Hippocampal formation (tissue), 2 donors: ENCODE measurements around the gene SLC25A1.
"Not testable (repeated sequence)": the region's sequence is repeated elsewhere in the genome, so short reads cannot be mapped to it uniquely, and the experiment has no call there.

ENCODE experiments used
- DNase-seq, 2 donors: peaks; one replicate each; lab custom pipeline; 2025; lab: John Stamatoyannopoulos, UW

The SLC25A1 gene

GRCh38 chr22:19166421-19166820 lies 12.1 kb downstream of the SLC25A1 start:
- no peak for DNase-seq

GRCh38 chr22:19164425-19164824 lies 14.1 kb downstream of the SLC25A1 start:
- no peak for DNase-seq

GRCh38 chr22:19158649-19159048 lies 19.9 kb downstream of the SLC25A1 start:
- not testable (repeated sequence) for DNase-seq

GRCh38 chr22:19156109-19156508 lies 22.4 kb downstream of the SLC25A1 start:
- not testable (repeated sequence) for DNase-seq

- no peak for DNase-seq
These were observed 25.3 kb downstream of the SLC25A1 start for GRCh38 chr22:19152942-19153883.

DNA sequence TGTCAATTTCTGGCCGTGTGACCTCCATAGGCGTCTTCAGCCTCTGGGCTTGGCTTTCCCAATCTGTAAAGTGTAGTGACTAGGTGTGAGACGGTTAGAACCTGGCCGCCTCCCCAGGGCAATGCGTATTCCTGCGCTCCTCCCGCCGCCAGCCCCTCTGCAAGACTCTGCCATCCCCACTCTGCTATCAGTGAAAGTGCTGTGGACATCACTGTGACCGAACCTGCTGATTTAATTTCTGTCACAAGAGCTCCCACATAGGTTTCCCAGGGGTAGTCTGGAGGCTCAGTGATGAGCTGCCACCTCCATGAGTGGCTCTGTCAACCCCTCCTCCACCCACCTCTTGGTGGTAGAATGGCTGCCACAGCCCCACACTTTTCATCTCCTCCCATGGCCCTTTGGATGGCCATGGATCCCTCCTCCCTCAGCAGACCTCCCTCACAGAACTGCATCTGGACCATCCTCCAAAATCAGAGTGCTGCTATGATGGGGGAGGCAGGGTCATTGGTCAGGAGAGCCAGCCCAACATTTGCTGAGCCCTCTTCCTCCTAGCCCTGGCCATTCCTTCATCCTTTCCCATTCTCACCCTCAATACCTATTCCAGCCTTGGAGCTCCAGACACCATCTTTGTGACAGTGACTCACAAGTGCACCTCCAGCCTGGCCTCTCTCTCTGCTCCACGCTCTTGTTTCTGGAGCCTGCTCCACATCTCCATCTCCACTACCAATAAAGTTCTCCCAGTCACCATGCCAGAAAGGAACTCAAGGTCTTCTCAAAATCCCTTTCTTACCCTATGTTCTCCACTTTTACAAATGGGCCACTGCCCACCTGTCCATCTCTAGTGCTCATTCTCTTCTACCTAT lies 27.0 kb downstream of the SLC25A1 start:
- no peak for DNase-seq

GRCh38 chr22:19150482-19151328 lies 27.8 kb downstream of the SLC25A1 start:
- no peak for DNase-seq

GRCh38 chr22:19149991-19150390 lies 28.5 kb downstream of the SLC25A1 start, which contains the start of gene GSC2:
TSS of gene GSC2 (minus strand) at chr22:19150292. CDS start at chr22:19150283, 9 bp downstream.
- no peak for DNase-seq

DNA sequence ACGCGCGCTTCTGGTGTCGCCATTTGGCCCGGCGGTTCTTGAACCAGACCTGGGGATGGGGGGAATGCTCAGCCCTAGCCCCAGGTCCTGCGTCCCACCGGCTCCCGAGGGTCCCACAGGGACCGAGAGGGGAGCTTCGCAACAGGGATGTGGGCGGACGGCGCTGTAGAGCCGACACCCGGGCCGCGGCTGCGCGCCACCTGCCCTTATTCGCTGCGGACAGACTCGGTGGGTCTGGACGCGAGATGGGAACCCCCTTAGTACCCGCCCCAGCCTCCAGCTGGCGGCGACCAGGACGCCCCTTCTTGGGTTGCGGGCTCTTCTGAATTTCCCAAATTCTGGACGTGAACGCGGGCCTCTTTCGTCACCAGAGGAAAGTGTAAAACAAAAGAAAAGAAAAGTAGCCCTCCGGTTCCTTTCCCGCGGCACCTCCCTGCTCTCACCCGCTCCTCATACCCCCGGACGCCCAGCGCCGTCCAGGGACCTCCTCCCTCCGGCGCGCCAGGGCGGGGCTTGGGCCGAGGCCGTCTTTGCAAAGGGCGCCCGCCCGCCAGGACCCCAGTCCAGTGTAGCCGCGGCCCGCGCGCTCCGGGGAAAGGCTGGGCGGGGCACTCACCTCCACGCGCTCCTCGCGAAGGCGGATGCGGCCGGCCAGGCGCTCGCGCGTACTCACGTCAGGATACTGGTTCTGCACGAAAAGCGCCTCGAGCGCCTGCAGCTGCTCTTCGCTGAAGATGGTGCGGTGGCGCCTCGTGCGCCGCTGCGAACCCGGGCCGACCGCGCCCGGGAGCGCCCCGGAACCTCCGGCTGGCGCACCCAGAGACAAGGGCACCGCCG lies 29.3 kb downstream of the SLC25A1 start:
- no peak for DNase-seq

DNA sequence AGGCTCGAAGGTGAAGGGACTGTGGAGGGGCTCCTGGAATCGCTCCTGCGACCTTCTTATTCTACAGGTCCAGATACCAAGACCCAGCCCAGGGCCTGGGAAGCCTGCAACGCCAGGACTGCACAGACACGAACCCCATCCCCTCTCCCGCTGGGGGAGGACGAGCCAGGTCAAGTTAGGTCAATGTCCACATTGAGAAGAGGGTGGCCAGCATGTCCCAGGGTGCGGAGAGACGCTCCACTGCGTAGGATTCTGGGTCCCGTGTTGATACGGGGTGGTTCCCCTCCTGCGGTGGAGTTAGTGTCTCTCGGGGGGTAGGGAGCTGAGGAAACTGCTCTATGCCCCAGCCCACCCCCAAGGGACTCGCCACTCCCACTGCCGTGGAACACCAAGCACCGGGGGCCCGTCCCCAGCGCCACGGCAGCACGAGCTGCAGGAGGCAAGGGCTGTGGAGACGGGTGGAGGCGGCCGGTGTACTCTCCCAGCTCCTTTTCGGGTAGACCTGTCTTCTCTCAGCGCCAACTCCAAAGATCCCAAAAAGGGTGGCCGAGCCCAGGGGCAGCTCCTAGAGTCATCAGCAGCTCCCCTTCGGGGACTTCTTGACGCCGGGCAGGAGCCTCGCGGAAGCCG lies 30.0 kb downstream of the SLC25A1 start:
- no peak for DNase-seq

DNA sequence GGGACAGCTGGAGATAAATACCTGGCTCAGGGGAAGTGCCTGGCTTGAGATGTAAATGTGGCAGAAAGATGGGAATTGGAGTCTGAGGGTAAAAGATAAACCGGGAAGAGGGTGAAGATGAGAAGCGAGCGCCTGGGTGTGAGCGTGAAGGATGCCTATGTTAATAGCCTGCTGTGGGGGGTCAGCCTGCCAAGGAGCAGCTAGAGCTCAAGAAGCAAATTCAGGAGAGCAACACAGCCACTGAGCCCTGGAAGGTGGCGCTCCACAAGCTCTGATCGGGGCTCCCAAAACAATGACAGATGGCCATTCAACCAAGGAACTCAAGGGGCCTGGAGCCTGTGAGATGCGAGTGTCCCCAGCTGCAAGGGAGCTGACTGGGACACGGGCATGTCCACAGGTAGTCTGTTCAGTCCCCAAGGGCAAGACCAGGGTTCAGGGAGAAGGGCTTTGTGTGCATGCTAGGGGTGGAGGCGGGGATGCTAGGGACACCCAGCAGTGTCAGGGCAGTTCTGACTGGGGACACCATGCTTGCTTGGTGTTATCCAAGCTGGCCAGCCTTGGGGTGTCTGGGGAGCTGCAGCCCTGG lies 31.2 kb downstream of the SLC25A1 start:
- DNase-seq, result no peak

GRCh38 chr22:19146215-19146968 lies 32.1 kb downstream of the SLC25A1 start:
- DNase-seq, result no peak

DNA sequence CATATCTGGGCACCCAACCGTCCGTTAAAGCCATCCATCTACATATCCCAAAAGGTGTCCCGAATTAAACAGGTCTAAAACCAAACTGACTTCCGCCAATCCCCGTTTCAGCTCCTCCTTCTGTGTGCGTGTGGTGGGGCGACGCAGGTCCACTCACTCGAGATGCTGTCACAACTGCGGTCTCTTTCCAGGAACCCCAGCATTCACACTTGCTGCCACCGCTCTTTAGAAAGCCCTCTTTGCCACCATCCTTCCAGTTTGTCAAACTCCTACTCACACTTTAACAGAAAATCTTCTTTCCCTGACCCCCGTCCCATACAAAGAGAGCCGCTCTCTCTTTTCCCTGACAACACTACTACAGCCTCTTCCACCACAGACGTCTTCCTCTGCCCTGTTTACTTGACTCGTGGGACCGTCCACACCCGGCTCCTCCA lies 34.6 kb downstream of the SLC25A1 start:
- DNase-seq, result no peak

DNA sequence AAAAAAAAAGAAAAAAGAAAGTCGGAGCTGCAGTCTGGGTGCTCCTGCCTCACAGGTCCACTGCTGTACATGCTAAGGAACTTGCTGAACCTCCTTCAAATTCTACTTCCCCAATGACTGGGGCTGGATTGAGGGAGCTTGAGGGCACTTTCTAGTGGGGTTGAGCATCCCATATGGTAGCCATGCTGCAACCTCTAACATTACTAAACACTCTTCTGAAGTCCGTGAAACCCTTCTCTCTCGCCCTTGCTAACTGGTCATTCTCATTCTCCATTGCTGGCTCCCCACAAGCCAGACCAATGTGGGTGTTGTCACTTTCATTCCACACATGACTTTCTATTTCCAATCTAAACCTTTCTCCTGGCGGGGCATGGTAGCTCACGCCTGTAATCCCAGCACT lies 35.3 kb downstream of the SLC25A1 start:
- DNase-seq, result no peak

DNA sequence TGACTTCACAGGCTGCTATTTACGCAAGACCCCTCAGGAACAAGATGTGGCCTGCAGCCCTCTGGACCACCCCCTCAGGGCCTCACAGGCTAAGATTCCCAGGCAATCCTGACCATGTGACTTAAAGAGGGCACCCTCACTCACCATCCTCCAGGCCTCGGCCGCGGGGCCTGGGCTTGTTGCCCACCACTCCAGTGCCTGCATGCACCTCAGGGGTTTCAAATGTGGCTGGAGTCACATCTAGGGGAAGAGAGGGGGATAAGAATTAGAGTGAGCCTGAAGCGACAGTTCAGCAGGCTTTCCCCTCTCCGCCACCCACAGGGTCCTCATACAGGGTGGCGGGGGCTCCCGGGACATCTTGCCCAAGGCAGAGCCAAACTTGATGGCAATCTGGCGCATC lies 36.1 kb downstream of the SLC25A1 start:
- DNase-seq, result no peak

DNA sequence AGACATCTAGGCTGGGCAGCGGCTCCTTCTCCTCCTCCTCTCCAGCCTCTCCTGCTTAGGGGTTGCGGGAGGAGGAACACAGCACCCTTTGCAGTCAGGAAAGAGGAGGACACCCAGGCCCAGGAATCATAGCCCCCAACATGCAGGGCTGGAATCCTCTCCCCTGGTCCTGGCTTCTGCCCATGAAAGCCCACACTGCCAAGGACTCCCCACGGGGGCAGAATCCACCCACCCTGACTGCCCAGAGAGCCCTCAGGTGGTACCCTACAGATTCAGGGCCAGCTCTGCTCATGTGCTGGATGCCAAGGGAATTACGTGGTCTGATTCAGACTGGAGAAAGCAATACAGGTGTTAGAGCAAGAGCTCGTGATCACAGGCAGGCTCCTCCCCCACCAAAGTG lies 38.6 kb downstream of the SLC25A1 start:
- DNase-seq, result no peak

GRCh38 chr22:19139001-19139356 lies 39.6 kb downstream of the SLC25A1 start:
- DNase-seq, result no peak

GRCh38 chr22:19138217-19139000 lies 40.1 kb downstream of the SLC25A1 start:
- peak in 1 of 2 donors; percentile 1 for DNase-seq
